ENCODE data around the gene LSM4.

GRCh38 chr19:18257503-18258470 is 65.1 kb downstream of the LSM4 start:
- TF ChIP-seq POLR2A (IDR thresholded peaks at IDR 0.05; ENCODE audit: low read depth, low read length): no peak
- no peak for TF ChIP-seq POLR2AphosphoS5 (IDR thresholded peaks at IDR 0.05; ENCODE audit: low read depth, low read length)

Measured in GM12892 (cell line).